K562 (cell line): Measurements from ENCODE around the gene PNPLA2.

Source experiments
- JUN ChIP-seq, 2 experiments: sonication (generic) in 1 of 2; formaldehyde crosslinking in 1 of 2; IDR thresholded peaks; 2 replicates each; pipeline versions ENCODE4 v1.6.1 to v1.8.0; 2012 to 2022; ENCODE audit warnings: borderline replicate concordance in 2 of 2, mild to moderate bottlenecking in 2 of 2, improper control_type of control experiment in 1 of 2, low read depth in 1 of 2, low read length in 1 of 2, missing genetic modification reagents in 1 of 2
- POLR2AphosphoS5 ChIP-seq: IDR thresholded peaks from 2 replicates; pipeline ENCODE4 v1.6.1; 2011; ENCODE audit warnings: mild to moderate bottlenecking, low read depth, low read length, moderate library complexity; ENCODE audit not compliant: control insufficient read depth, insufficient read depth
- ZNF354B ChIP-seq: fragments of 250-450 bp; sonication (Bioruptor Pico); IDR thresholded peaks from 2 replicates; pipeline ENCODE4 v1.4.0; 2020

- TF ChIP-seq POLR2AphosphoS5 (no peak), JUN (IDR thresholded peaks at IDR 0.05; ENCODE audit: borderline replicate concordance, low read depth, low read length) (no peak), JUN (CRISPR knock-in tag; IDR thresholded peaks at IDR 0.05; ENCODE audit: borderline replicate concordance) (no peak), ZNF354B (no peak)
Observed at GRCh38 chr11:790721-791564, 27.8 kb upstream of the PNPLA2 start.
